Adrenal gland (tissue), 12 donors: ENCODE measurements around the gene NDST1. TPM values are rescaled to one million over a fixed set of nuclear protein-coding genes. Genes with fewer than 3 reads are reported as not detected.

Experiments
- DNase-seq, 7 donors: peaks; one replicate each; pipeline ENCODE4 v3.0.0-alpha.2; 2019 to 2020
- H3K27ac ChIP-seq, 5 donors: fragments of 200-600 bp; sonication (generic) in 4 of 5; 1 replicate in 3 of 5; 2 replicates in 2 of 5; pipeline versions ENCODE4 v1.5.1 to v1.8.0; 2016 to 2020; ENCODE audit warnings: mild to moderate bottlenecking in 1 of 5
- H3K27me3 ChIP-seq: fragments of 200-600 bp; 2 replicates; pipeline ENCODE4 v1.8.0; 2021
- H3K36me3 ChIP-seq, 2 donors: fragments of 200-600 bp; replicated peaks in 1 of 2; 1 replicate in 1 of 2; 2 replicates in 1 of 2; pipeline versions ENCODE4 v1.5.1 to v1.8.0; 2018 to 2022
- H3K4me1 ChIP-seq, 2 donors: fragments of 200-600 bp; replicated peaks in 1 of 2; 1 replicate in 1 of 2; 2 replicates in 1 of 2; pipeline versions ENCODE4 v1.5.1 to v1.8.0; 2018 to 2021
- H3K4me3 ChIP-seq, 4 donors: fragments of 200-600 bp; sonication (generic) in 3 of 4; one replicate each; pipeline ENCODE4 v1.5.1; 2016 to 2018
- H3K9me3 ChIP-seq, 3 donors: fragments of 200-600 bp; sonication (generic) in 1 of 3; replicated peaks in 1 of 3; 1 replicate in 2 of 3; 2 replicates in 1 of 3; pipeline versions ENCODE4 v1.5.1 to v1.8.0; 2016 to 2021
- CTCF ChIP-seq, 6 experiments: fragments of 450-650 bp in 4 of 6; fragments of 200-600 bp in 2 of 6; sonication (generic) in 1 of 6; IDR thresholded peaks; 1 replicate in 5 of 6; 2 replicates in 1 of 6; pipeline versions ENCODE4 v1.5.1 to v1.8.0; 2016 to 2021; ENCODE audit warnings: antibody characterized with exemption in 6 of 6, mild to moderate bottlenecking in 2 of 6, moderate library complexity in 1 of 6
- POLR2A ChIP-seq, 2 donors: fragments of 450-650 bp; IDR thresholded peaks; one replicate each; pipeline ENCODE4 v1.6.1; 2017; ENCODE audit warnings: antibody characterized with exemption in 2 of 2, mild to moderate bottlenecking in 2 of 2, moderate library complexity in 1 of 2
- WGBS, 4 donors: extraction: QIAGEN DNeasy Blood & Tissue Kit in 2 of 4; methylation state at CpG; one replicate each; pipeline versions ENCODE4 v1.1.5 to v1.1.7; 2013 to 2017; 5-methylcytosine and 5-hydroxymethylcytosine counted together
- intact Hi-C, 2 donors: fragments of 100-400 bp; cut with DNase I; formaldehyde crosslinking; loops; one replicate each; pipeline versions ENCODE4 v1.14.1 to v1.15.0; 2022 to 2023
- polyA plus RNA-seq, 3 donors: library from polyadenylated mRNA; stranded (reverse); fragments of 200-250 nt in 2 of 3; fragments of 350-450 nt in 1 of 3; fragmentation: Illumina TruSeq in 1 of 3; extraction: RNeasy Lipid Tissue Mini Kit (QIAGEN cat#74804) in 1 of 3; gene quantifications; one replicate each; pipeline ENCODE4 v1.2.3, GENCODE V29; 2013 to 2014
- total RNA-seq, 9 donors: library from RNA; depleted of rRNA in 4 of 9; stranded (reverse); fragments of >200 nt in 4 of 9; fragments of 120-200 nt in 1 of 9; fragmentation: NEBNext Ultra II Directional in 1 of 9; extraction: Animal tissue kit (Norgen Biotek cat#: 25700) in 1 of 9; gene quantifications; one replicate each; pipeline versions ENCODE4 v1.1.0 to v1.2.4, GENCODE V29; 2013 to 2023
- donor health status: healthy with polysubstance abuse.
- donor health status: Bipolar disorder and iron deficiency.
- donor health status: DM: yes; HTN: yes; CAD: no.
- donor health status: DM: no; HTN: no; CAD: no.
- donor health status: DM: no; HTN: no; CAD: no.
- donor health status: DM: yes; HTN: yes; CAD: no.

The NDST1 gene
- total and polyA plus RNA-seq, 12 donors, result 9.6 to 154 (median 94.7) TPM

GRCh38 chr5:150596826-150597225 is 88.9 kb downstream of the NDST1 start:
- TF ChIP-seq POLR2A (IDR thresholded peaks at IDR 0.05), result no peak
- no peak for TF ChIP-seq CTCF (IDR thresholded peaks at IDR 0.05)

GRCh38 chr5:150598006-150598405 is 90.1 kb downstream of the NDST1 start:
- Histone ChIP-seq H3K4me1 (peaks cover 0 to 8% of the 10 kb centered on the region in 2 donors), H3K9me3 (no peaks in the 10 kb centered on the region), H3K4me3 (no peak overlapping the region), H3K27me3 (no peaks in the 10 kb centered on the region), H3K36me3 (no peaks in the 10 kb centered on the region), H3K27ac (peak overlapping the region in 1 of 5 donors; percentile 37)
- WGBS, 4 donors, result 66 to 91% (median 78%) methylated on average over 4 to 10 of the region's 10 CpGs
- intact Hi-C loops, result no loop called here
- TF ChIP-seq CTCF (IDR thresholded peaks at IDR 0.05) (no peak), POLR2A (IDR thresholded peaks at IDR 0.05) (no peak)
- DNase-seq, result no peak

More at GRCh38 chr5:150596826-150597225, 88.9 kb downstream of the NDST1 start:
- peaks cover 0 to 9% of the 10 kb centered on the region in 2 donors for H3K4me1 ChIP-seq
- H3K4me3 ChIP-seq, result no peak overlapping the region
- DNase-seq, result no peak
- H3K27ac ChIP-seq, result peak overlapping the region in 1 of 5 donors; percentile 57
- H3K9me3 ChIP-seq, result no peaks in the 10 kb centered on the region
- no peaks in the 10 kb centered on the region for H3K36me3 ChIP-seq
- intact Hi-C loops, result no loop called here
- no peaks in the 10 kb centered on the region for H3K27me3 ChIP-seq
- WGBS, 4 donors, result 80 to 94% (median 87%) methylated on average over 3 of the region's 3 CpGs

GRCh38 chr5:150598821-150599273 is 90.9 kb downstream of the NDST1 start:
- 88 to 93% (median 88%) methylated on average over 5 to 12 of the region's 12 CpGs for WGBS, 4 donors
- intact Hi-C loops, result no loop called here
- DNase-seq, result no peak
- Histone ChIP-seq H3K27ac (peak overlapping the region in 2 of 5 donors; percentile 17 to 53), H3K27me3 (no peaks in the 10 kb centered on the region), H3K36me3 (no peaks in the 10 kb centered on the region), H3K4me3 (no peak overlapping the region), H3K9me3 (no peaks in the 10 kb centered on the region), H3K4me1 (peaks cover 3 to 16% of the 10 kb centered on the region in 2 donors)
- TF ChIP-seq POLR2A (IDR thresholded peaks at IDR 0.05) (no peak), CTCF (IDR thresholded peaks at IDR 0.05) (no peak)

- Histone ChIP-seq H3K27ac (peak overlapping the region in 1 of 5 donors; percentile 17), H3K36me3 (no peaks in the 10 kb centered on the region), H3K4me3 (no peak overlapping the region), H3K9me3 (no peaks in the 10 kb centered on the region), H3K4me1 (peaks cover 3 to 21% of the 10 kb centered on the region in 2 donors), H3K27me3 (no peaks in the 10 kb centered on the region)
- intact Hi-C loops, result no loop called here
- no peak for DNase-seq
- WGBS, 4 donors, result 86 to 93% (median 89%) methylated on average over 4 to 5 of the region's 5 CpGs
- TF ChIP-seq CTCF (IDR thresholded peaks at IDR 0.05) (no peak), POLR2A (IDR thresholded peaks at IDR 0.05) (no peak)
Measured at GRCh38 chr5:150599281-150599680, 91.3 kb downstream of the NDST1 start.
